ENCODE data around the gene ATRNL1.
"Not testable (repeated sequence)": the region's sequence is repeated elsewhere in the genome, so short reads cannot be mapped to it uniquely, and the experiment has no call there.

Gene ATRNL1

GRCh38 chr10:115772606-115773005, 679.4 kb downstream of the ATRNL1 start:
- no peak for DNase-seq

DNA sequence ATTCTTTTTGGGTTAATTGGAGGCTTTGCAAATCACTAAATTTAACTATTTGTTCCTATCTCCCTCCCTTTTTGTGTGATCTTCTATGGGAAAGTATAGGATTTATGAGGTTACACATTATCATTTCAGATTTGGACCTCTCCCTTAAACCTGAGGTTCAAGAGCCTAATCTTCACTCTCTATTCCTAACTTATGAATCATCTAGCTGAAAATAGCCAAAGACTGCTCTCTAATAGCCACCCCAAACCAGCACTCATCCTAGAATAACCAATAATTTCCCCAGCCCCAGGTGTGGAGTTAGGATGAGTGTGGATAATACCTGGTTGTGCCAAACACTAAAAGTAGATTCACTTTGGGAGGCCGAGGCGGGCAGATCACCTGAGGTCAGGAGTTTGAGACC, 680.7 kb downstream of the ATRNL1 start:
- no peak for DNase-seq

- no peak for DNase-seq
Observed at GRCh38 chr10:115774721-115775120, 681.6 kb downstream of the ATRNL1 start.

- DNase-seq: no peak
Observed at GRCh38 chr10:115777646-115778045, 684.5 kb downstream of the ATRNL1 start.

DNA sequence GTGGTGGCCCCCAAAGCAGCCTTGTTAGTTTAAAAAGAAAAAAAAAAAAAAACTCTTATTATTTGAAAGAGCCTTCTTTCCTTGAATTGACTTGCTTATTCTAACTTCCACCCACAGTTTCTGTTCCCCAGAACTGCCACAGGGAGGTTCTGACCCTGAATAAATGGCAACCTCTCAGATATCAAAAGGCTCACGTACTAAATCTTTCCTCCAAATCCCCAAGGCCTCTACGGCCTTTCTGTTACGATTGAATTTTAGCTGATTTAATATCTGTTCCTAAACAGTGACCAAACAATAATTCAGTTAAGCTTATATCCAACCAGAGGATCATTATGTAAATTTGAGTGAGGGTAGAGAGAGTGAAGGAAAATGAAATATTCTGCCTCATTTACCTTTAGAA, 697.1 kb downstream of the ATRNL1 start:
- DNase-seq: no peak

DNA sequence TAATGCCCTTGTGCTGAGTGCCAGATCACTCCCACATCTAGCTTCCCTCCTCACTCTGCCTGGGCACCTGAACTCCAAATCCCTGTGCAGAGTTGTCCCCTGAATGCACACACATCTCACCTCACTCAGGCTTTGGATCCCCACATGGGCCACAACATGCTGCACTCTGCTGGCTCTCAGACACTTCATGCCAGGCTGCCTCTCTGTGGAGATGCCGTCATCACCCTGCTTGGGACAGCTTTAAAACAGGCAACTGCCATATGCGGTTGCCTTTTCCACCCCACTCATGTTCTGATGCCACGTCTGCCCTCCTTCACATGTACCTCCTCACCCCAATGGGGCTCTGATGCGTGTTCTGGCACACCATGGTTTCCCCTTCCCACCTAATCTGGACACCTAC, 702.8 kb downstream of the ATRNL1 start:
- DNase-seq: no peak

DNA sequence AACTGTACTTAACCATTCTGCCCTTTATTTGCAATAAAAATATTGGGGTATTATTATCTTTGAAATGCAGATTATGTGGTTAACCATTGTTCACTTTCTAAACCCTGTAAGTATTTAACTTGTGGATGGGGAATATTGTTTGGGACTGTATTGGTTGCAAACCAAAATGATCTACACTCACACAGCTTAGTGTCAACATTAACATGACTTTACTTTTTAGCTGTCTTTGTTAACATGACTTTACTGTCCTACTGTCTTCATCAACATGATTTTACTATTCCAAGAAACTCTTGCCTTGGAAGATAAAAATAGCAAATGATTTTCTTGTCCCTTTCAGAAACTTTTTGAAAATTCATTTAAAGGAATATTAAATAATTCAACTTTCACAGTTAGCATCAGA, 708.3 kb downstream of the ATRNL1 start:
- DNase-seq: no peak

DNA sequence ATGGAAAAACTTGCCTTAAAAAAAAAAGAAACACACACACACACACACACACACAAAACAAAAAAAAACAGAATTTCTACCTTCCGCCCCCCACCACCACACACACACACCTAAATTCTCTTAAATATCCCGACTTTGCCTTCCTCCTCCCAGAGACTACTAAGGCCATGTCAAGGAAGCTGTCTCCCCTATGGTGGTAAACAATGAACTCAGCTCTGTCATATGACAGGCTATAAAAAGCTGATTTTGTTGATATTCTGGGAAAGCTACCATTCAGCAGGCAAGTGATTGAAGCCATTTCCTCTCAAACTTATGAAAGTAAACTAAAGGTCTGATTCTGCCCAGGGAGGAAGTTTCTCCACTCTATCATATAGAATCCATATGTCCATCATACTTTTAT, 708.8 kb downstream of the ATRNL1 start:
- DNase-seq: no peak

GRCh38 chr10:115802911-115803310, 709.7 kb downstream of the ATRNL1 start:
- no peak for DNase-seq

- no peak for DNase-seq
Observed at GRCh38 chr10:115814542-115814941, 721.4 kb downstream of the ATRNL1 start.

GRCh38 chr10:115818012-115818411, 724.8 kb downstream of the ATRNL1 start:
- no peak for DNase-seq

- DNase-seq: no peak
Observed at GRCh38 chr10:115826396-115826795, 733.2 kb downstream of the ATRNL1 start.

GRCh38 chr10:115827231-115828009, 734.3 kb downstream of the ATRNL1 start:
- no peak for DNase-seq

DNA sequence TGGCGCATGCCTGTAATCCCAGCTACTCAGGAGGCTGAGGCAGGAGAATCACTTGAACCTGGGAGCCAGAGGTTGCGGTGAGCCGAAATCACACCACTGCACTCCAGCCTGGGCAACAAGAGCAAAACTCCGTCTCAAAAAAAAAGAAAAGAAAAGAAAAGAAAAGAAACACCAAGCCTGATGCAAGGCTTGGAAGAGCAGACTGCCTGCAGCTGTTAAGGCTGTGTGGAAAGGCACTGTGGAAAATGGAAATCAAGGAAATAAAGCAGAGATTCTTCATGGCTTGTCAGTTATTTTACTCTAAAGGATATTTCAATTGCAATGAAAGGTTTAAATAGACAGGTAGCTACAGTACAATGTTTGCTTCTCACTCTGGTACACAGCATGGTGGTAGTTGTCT, 735.0 kb downstream of the ATRNL1 start:
- not testable (repeated sequence) for DNase-seq

- no peak for DNase-seq
Observed at GRCh38 chr10:115829521-115830205, 736.5 kb downstream of the ATRNL1 start.

DNA sequence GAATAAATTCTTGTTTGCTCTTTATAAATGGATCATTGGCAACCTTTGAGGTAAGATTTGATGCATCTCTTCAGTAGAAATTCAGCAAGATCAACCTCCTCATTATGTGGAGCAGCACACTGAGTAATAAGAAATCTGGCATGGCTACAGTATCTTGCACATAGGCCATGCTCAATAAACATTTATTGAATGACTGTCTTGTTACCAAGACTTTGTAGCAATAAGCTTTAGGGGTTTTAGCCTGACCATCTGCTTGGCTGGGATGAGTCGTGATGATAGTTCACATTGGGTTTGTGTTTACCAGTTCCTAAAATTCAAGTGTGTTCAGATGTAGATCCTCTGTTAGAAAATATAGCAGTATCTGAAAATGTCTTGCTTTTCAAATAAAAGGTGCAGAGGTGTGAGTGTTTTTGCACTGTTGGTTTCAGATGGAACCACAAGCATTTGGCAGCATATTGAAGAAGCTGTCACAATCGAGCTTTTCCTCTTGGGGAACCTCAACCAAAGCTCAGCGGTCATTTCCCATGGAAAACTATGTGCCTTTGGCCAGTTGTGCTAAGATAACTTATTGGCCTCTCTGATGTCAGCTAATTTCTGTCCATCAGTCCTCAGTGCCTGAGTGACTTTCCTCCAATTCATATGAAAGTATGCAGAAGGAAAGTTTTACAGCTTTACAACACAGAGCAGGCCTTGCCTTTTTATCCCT, 737.3 kb downstream of the ATRNL1 start:
- DNase-seq: no peak

GRCh38 chr10:115831016-115831415, 737.9 kb downstream of the ATRNL1 start:
- no peak for DNase-seq

- no peak for DNase-seq
Observed at GRCh38 chr10:115833119-115833518, 740.0 kb downstream of the ATRNL1 start.

- no peak for DNase-seq
Observed at GRCh38 chr10:115844591-115844990, 751.4 kb downstream of the ATRNL1 start.

DNA sequence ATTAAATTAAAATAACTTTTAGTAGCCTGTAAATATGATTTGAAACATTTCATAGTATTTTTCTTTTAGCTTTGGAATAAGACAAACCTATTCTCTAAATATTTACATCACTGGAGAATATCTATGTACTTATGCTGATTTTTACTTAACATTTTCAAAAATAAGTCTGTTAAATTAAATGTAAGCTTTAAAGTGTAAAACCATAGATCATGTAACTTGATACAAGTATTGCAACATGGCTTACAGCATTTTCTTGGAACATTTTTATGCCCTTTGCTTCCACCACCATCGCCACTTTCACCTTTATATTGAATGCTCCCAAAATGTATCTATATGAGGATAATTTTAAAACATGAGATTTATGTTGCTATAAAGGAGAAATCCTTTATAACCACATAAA, 752.8 kb downstream of the ATRNL1 start:
- DNase-seq: no peak

GRCh38 chr10:115846528-115846927, 753.4 kb downstream of the ATRNL1 start:
- DNase-seq: no peak

DNA sequence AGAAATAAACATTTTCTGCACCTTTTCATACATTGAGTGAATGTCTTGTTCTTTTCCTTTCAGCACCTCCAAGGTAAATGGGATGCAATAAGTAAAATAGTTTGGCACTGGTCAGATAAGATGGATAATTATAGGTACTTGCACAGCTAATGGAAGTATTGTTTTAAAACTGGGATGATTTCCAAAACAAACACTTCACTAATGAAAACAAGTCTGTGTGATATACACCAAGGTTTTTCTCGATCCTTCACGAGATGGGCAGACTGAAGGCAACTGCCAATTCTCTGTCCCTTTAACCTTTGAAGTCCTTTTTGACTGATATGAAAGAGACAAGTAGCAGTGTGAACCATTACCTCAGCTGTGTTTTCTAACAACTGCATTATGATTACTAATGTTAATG, 756.0 kb downstream of the ATRNL1 start:
- no peak for DNase-seq

DNA sequence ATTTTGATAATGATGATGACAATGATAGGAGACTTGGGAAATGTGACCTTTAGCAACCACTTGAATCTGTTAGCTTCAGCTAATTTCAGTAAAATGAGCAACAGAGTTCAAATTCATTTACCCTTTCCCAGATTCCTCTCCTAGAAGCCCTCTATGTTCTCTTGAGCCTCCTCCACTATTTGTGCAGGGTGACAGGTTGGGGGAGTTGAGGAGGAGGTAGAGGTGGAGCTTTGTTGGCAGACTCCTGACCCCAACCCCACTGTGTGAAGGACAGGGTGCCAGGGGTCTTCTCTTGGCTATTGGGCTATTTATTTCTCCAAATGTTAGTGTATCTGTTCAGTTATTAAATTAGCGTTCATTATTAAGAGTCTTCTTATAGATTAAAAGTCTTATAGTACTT, 757.5 kb downstream of the ATRNL1 start:
- DNase-seq: no peak

DNA sequence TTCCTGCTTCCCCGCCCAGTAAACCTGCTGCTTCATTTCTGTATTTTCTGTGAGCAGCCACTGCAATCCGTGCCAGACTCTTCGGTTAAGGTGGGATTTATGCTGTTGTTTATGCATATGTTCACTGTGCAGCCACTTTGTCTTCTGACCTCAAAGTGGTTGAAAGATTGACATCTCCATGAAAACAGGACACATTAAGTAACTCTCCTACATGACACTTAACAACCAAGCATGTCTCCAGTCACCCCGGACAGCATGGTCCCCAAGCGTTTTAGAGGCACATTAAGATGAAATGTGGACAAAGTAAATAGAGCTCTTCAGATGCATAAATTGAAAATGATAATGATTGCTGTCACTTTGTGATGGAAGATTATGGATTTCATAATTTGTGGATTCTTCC, 758.5 kb downstream of the ATRNL1 start:
- no peak for DNase-seq

All from activated CD8-positive, alpha-beta memory T cell treated with anti-CD3 and anti-CD28 coated beads for 24 hours (primary cell).